C1 segment of cervical spinal cord (tissue), 14 donors: Measurements from ENCODE around the gene HOTAIR.

Experiments
- DNase-seq, 14 donors: peaks; one replicate each; lab custom pipeline; 2025; lab: John Stamatoyannopoulos, UW

HOTAIR gene

DNA sequence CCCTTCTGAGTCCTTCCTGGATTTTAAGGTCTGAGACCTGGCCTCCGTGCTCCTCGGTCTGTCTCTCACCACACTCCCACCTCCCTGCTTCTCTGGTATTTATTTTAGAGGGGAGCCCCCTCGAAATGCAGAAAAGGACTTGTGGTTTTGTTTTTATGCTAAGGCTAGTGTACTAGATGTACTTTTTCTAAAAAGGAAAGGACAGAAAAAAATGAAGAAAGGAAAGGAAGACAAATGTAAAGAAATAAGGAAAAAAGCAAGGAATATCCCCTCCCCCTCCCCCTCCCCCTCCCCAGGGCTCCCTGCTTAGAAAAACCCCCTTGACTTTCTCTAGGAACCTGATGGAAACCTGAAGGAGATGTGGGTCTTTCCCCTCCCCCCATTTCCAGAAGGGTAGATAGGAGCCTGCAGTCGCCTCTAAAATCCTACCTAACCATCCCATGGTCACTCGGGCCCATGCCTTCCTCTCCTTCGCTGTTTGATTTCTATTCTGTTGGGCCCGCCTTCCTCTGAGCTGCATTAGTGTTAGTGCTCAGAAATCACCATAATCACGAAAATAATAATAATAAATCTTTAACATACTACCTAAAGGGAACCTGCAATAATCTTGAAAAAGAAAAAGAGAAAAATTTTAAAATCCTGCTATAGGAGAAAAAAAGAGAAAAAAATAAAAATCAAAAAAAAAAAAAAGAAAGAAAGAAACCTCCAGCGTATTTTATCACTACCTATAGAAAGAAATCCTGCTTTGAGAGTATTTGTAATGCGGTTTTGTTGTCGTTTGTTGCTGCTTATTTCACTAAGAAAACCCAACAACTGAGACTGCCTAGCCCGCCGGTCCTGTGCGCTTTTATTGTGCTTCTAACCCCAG, 37.1 kb upstream of the HOTAIR start:
- no peak for DNase-seq

DNA sequence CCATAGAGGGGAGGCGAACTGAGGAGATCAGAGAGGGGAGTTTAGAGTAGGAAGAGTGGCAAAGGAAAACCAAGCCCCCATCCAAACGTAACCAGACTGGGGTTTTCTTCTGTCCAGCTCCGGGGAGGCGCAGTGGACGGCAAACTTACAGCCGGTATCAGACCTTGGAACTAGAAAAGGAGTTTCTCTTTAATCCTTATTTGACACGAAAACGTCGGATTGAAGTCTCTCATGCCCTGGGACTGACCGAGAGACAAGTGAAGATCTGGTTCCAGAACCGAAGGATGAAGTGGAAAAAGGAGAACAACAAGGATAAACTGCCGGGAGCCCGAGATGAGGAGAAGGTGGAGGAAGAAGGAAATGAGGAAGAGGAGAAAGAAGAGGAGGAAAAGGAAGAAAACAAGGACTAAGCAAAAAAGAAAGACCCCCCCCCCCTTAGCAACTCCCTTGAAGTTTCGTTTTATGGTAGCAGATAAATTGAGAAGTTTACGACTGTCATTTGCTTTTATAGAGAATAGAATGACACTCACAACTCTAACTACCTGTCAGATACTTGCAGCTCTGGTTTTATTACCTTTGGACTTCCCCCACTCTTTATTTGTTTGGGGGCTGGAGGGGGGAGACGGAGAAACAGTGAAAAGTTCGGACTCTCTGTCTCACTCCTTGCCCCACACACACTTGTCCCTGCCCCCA, 36.4 kb upstream of the HOTAIR start:
- DNase-seq: no peak

DNA sequence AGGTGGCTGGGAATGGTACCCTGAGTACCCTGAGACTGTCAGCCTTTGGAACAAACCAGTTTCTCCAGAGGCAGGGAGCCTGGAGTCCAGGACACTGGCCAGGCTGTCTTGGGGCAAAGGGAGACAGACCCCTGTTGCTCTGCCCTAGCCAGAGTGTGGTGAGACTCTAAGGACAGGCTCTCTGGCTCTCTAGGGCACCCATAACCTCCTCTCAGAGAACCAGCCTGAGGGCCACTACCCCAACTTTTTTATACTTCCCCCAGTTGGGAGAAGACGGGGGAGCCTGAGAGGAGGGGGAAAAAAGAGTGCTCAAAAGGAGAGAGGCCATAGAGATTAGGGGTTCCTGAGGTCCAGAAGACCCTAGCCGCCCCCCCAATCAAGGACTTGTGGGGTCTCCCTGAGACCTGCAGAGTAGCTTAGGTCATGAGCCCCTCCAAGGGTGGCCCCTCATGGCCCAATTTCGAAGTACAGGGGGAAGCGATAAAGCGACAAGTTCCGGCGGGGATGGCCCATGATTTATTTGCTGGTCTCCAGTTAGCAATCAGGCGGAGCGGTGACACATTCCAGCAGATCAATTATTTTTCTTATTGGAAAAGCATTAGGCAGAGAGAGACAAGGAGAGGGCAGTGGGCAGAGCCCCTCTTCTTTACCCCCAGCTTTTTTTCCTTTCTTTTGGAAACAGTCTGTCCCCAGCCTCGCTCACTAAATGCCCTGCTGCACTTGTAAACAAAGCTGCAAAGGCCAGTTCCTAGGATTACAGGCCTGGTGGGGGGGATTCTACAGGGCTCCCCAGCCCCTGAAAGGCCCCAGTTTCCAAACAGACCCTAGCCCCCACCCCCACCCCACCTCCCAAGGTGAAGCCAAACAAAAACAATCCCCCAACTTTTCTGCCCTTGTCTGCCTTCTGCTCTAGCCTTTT, 35.6 kb upstream of the HOTAIR start:
- no peak for DNase-seq

DNA sequence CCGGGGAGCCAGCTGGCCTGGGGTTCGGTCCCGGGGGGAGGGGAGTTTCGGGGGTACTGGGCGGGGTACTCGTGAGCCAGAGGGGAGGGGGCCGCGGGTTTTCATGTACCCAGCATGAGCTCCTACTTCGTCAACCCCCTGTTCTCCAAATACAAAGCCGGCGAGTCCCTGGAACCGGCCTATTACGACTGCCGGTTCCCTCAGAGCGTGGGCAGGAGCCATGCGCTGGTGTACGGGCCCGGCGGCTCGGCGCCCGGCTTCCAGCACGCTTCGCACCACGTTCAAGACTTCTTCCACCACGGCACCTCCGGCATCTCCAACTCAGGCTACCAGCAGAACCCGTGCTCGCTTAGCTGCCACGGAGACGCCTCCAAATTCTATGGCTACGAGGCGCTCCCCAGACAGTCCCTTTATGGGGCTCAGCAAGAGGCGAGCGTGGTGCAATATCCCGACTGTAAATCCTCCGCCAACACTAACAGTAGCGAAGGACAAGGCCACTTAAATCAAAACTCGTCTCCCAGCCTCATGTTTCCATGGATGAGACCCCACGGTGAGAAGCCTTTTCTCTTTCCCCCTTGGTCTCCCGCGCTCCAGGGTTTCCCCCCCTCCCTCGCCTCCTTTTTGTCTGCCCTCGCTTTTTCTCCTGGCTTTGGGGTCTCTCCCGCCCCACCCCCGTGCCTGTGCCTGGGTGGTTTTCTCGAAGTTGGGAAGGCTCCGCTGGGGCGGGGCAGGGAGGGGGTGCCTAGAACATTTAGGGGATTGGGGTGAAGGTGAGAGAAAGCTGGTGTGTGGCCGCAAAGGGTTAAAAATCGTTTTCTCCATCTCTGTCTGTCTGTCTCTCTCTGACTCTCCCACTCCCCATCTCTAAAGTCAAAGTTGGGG, 34.7 kb upstream of the HOTAIR start:
- no peak for DNase-seq

DNA sequence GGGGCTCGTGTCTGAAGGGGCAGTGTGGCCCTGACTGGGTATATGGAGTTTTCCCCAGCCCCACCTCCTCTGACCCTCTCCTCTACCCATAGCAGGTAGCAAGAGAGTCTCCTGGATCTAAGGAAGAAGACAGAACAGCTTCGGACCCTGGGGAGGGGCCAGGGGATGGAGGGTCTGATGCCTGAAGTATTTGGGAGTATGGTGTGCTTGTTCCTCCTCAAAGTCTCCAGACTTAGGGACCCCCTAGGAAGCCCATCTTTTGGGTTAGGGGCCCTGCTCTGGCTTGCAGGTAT, 33.5 kb upstream of the HOTAIR start:
- no peak for DNase-seq

DNA sequence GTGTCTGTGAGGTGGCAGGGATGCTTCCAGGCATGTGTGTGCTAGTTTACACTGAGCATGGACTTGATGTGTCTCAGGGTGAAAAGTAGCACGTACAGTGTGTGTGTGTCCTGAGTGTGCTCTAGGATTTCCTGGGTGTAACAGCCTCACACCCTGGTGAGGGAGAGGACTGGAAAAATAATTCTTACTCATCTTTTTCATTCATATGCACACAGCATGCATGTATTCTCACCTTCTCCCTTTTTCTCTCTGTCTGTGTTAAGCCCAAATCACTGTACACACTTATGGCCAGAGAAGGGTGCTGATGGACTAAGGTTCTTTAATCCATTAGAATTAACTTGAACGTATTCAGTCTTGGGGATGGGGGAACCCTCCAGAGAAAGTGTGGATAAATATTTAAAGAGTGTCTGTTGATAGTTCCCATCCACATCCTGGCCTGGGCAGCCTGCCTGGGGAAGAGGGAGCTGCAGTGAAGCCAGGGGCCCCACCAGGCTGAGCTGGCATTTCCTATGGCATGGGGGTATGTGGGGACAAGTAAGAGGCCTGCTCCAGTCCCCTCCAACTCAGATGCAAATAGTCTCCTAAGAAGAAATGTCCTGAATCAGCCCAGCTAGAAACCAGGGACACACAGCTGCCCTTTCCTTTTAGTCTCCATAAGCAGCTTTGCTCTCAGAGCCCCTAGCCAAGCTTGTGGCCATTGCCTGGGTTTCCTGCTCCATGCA, 32.9 kb upstream of the HOTAIR start:
- DNase-seq: no peak

DNA sequence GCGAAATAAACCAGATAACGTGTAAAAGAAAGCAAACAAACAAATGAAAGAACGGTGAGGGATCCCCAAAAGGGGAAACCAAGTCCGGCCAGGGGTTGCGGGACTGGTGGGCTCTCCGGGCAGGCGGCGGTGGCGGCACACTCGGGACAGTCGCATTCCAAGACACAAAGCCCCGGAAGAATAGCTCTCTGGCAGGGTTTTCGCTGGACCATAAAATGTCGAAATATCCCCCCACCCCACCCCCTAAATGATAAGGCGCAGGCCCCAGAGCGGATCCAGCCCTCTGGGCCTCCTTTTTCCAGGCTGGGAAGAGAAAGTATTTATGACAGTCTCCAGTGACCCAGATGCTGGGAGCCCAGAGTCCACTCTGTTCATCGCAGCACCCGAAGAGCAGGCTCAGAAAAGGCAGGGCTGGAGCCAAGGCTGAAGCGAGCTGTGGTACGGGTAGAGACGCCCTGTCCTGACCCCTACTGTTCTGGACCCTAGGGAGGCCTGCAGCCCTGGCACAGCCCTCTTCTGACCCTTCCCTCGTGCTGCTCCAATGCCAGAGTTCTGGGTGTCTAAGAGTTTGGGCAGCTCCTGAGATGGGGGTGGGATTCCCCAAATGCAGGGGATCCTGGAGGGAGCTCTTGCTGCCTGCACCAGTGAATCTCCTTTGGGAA, 31.9 kb upstream of the HOTAIR start:
- DNase-seq: no peak

DNA sequence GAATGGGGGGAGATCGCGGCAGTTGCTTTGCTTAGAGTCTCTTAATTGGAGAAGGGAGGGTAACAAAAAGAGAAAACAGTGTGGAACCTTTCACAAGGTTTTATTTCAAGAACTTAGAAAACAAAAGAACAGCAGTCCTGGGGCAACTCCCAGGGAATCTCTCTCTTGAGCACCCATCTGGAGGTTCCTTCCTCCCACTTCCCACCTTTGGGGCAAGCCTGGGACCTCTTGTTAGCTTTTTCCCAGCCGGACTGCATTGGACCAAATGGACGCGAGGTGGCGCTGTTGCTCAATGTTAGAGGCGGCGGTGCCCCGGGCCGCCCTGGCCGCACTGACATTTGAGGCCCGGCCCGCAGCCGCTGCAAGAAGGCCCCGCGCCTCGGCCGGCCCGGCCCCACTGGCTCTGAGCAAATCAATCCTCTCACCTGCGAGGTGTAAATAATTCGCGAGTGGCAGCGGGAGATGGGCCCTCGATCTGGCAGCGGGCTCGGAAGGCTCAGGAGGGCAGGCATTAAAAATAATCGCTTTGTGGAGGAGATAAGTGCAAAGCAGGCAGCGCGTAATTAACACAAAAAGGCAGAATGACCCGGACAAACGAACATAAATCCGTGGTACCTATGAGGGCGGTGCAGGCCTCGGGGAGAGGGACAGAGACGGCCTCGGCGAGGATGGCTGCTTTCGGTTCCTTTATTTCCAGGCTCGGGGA, 31.3 kb upstream of the HOTAIR start:
- peak in 13 of 14 donors; percentile 7 to 82 (median 56) for DNase-seq

DNA sequence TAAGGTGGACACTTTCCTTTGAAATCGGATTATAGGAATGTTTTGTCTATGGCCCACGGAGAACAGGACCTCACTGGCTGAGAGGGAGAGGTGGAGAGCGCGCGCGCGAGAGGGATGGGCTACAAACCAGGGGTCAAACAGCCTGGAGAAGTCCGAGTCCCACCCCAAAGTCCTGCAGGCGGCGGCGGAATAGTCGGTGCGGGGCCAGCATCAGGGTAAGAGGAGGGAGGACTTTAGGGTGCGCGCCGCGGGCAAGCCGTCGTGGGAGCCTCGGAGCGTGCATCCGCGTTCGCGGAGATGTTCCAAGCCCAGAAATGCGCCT, 30.7 kb upstream of the HOTAIR start:
- DNase-seq: no peak

DNA sequence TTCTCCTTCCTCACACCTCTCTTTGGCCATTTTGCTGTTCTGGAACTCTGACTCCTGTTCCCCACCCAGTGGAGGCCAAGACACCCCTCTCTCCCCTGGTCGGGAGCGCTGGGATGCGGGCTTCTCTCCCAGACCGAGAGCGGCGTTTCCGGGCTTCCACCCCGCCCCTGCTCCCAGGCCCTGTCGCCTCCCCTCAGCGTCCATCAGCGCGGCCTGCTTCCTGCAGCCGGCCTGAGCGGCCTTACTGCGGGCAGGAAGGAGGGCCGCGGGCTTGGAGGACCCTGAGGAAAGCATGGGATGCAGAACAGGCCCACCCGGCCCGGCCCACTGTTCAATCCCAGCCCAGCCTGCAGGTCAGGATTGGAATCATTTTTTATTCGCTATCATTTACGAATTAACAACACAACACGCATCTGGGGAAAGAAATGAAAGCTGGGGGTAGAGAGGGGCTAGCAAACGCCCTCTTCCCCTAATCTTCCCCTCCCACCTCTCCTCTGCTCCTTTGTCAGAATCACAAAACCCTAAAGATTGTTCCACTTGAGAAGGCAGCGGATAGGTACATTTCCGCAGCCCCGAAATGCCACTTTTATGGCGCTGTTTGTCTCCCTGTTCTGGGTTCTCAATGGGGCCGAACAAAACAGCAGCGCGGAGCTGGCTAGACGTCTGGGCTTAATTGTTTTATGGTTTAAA, 30.2 kb upstream of the HOTAIR start:
- DNase-seq: no peak

DNA sequence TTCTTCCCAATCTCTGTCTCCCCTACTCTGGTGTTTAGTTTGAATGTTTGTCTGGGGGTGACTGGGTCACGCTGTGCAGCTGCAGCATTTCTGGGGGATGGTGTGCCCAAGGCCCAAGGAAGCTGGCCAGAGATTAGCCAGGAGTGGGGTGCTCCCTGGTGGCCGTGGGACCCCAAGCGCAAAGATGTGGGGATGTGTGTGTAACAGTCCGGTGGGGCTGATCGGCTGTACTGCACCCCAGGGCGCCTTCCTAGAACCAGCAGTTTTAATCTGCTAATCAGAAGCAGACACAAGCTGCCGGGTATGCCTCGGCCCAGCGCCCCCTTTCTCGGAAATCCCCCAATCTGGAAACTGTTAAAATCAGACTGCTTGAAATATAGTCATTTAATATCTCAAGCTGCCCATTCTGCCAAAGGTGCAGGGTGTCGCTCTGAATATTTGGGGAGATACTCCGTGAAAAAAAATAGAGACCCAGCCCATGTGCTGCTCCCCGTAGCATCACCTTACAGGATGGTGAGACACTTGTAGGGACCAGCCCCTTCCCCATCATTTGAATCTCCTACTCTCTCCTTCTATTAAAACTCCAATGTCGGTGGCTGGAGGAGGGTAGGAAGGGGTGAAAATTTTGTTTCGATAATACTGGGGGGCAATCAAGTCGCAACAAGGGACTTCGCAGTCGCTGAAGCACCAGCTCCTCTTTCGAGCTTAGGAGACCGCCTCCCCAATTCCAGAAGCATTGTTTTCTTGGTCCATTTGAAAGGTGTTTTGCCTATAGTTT, 29.5 kb upstream of the HOTAIR start:
- DNase-seq: no peak

DNA sequence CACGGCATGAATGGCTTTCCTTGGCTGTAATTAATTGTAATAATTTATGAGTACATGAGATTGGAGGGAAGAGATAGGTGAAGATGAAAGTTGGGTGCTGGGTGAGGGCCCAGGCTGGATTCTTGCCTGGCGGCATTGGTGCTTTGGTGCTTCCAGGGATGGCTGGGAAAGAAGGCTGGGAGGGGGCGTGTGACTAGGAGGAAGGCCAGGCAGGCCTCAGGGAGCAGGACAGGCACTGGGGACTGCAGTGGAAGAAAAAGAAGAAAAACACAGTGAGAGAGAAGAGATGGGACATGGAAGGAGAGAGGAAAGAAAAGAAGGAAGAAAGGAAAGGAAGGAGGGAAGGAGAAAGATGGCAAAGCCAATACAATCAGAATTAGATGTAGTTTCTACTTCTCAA, 28.9 kb upstream of the HOTAIR start:
- DNase-seq: no peak

DNA sequence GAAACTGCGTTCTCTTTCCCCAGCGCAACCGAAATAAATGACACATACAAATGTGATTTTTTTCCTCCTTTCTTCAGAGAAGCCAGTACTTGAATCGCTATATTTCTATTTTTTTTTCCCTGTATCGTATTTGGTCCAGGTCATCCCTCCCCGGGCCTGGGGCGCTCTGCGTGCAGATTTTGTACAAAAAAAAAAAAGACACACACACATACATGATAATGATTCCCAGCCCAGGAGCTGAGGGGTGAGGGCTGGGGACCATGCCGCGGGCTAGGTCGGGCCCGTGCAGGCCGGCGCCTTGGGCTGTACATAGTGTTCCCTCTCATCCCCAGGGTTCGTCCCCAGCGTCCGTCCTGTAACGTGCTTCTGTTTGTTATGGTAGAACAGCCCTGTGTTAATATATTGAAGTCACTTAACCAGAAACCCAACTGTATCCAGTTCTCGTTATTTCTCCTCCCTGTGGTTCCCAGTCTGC, 28.2 kb upstream of the HOTAIR start:
- DNase-seq: no peak

DNA sequence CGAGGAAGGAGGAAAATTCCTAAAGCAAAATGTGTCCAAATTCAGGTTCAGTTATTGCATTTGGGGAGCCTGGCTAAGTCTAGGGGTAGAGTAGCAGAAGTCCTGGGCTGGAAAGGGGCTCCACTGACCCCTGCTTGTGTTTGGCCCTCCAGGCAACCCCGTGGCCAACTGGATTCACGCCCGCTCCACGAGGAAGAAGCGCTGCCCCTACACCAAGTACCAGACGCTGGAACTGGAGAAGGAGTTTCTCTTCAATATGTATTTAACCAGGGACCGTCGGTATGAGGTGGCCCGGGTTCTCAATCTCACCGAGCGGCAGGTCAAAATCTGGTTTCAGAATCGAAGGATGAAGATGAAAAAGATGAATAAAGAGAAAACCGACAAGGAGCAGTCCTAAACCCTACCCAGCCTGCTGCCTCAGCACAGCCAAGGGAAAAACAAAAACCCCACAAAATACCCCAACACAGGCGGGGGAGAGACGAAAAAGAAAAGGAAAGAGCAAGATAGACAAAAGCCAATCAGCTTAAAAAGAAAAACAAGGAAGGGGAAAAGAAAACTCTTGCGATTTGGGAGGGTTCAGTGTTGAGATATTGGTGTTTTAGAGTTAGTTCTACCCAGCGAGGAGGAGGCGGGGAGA, 27.6 kb upstream of the HOTAIR start:
- DNase-seq: no peak

DNA sequence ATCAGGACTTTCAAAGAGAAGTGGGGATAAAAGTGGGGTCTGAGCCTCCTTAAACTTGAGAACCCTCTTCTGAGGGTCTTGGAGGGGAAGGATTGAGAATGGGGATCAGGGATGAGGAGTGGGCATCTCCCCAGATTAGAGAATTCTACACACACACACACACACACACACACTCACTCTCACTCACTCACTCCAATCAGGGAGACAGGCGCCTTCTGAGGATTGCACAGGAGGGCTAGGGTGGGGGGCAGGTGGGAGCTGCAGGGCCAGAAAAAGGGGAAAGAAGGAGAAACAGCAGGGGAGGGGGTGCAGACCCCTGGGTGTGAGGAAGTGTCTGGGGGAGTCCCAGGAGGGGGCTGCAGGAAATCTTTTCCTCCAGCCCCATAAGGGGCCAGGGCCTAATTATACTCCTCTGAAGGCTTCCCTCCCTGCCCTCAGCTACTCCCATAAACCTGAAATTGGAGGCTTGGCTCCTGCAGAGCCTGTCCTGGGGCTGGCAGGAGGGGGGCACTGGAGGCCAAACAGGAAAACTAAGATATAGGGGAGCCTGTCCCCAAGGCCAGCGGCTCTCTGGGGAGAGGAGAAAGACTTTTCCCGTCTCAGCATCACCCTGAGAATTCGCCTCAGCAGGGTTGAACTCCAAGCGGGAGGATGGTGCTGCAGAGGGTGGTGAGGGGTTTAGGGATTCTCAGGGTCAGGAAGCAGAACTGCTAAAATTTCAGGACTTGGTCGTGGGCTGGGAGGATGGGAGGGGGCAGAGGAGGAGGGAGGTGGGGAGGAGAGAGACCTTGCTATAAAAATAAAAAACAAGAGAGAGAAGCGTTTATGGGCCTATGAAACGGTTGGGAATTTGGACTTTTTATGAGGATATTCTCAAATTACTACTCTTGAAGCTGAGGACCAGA, 26.8 kb upstream of the HOTAIR start:
- DNase-seq: no peak
